HG03469 (cell line): Measurements from ENCODE around the gene ACTL6B.
"Not testable (repeated sequence)": the region's sequence is repeated elsewhere in the genome, so short reads cannot be mapped to it uniquely, and the experiment has no call there.

Source experiments
- ATAC-seq: cut with Tn5 transposase; IDR thresholded peaks from one replicate; pipeline ENCODE4 v1.9.1; 2021; ENCODE audit warnings: mild to moderate bottlenecking, moderate library complexity, moderate number of reproducible peaks; ENCODE audit not compliant: unreplicated experiment

ACTL6B gene

GRCh38 chr7:100655908-100656674 lies at the start of gene ACTL6B:
Gene ACTL6B, minus strand, starts transcription at chr7:100656448. Its CDS starts 94 bp downstream, at chr7:100656354.
- ATAC-seq: no peak

GRCh38 chr7:100705320-100705752 lies 49.1 kb upstream of the ACTL6B start:
- peak; percentile 23 for ATAC-seq

GRCh38 chr7:100701089-100701488 lies 44.8 kb upstream of the ACTL6B start:
- not testable (repeated sequence) for ATAC-seq

GRCh38 chr7:100699018-100699417 lies 42.8 kb upstream of the ACTL6B start:
- ATAC-seq: no peak

GRCh38 chr7:100696123-100696521 lies 39.9 kb upstream of the ACTL6B start:
- no peak for ATAC-seq

GRCh38 chr7:100694098-100694745 lies 38.0 kb upstream of the ACTL6B start, which contains the start of gene GIGYF1:
Gene GIGYF1, minus strand, starts transcription at chr7:100694250. Its CDS starts 6,012 bp downstream, at chr7:100688238.
- ATAC-seq: no peak

- no peak for ATAC-seq
Measured at GRCh38 chr7:100693312-100694097, 37.3 kb upstream of the ACTL6B start.

GRCh38 chr7:100692578-100692961 lies 36.3 kb upstream of the ACTL6B start:
- ATAC-seq: no peak

- ATAC-seq: no peak
Measured at GRCh38 chr7:100691676-100692577, 35.7 kb upstream of the ACTL6B start.

- no peak for ATAC-seq
Measured at GRCh38 chr7:100689230-100690135, 33.2 kb upstream of the ACTL6B start.

GRCh38 chr7:100688326-100688860 lies 32.1 kb upstream of the ACTL6B start:
- no peak for ATAC-seq

- ATAC-seq: no peak
Measured at GRCh38 chr7:100687751-100688300, 31.6 kb upstream of the ACTL6B start.

GRCh38 chr7:100687261-100687660 lies 31.0 kb upstream of the ACTL6B start:
- no peak for ATAC-seq

- ATAC-seq: no peak
Measured at GRCh38 chr7:100686822-100687211, 30.6 kb upstream of the ACTL6B start.

- no peak for ATAC-seq
Measured at GRCh38 chr7:100686201-100686821, 30.1 kb upstream of the ACTL6B start.

- ATAC-seq: no peak
Measured at GRCh38 chr7:100685631-100686145, 29.4 kb upstream of the ACTL6B start.

- no peak for ATAC-seq
Measured at GRCh38 chr7:100685049-100685605, 28.9 kb upstream of the ACTL6B start.

GRCh38 chr7:100684534-100685042 lies 28.3 kb upstream of the ACTL6B start:
- ATAC-seq: no peak
